ENCODE data around the gene TRMT1. TPM values are rescaled to one million over a fixed set of nuclear protein-coding genes. Genes with fewer than 3 reads are reported as not detected.

TRMT1 gene
- total and polyA plus RNA-seq, 2 donors (not counting 1 experiment from before 2014, with no cell fraction given), result 12.2 to 20.3 TPM

DNA sequence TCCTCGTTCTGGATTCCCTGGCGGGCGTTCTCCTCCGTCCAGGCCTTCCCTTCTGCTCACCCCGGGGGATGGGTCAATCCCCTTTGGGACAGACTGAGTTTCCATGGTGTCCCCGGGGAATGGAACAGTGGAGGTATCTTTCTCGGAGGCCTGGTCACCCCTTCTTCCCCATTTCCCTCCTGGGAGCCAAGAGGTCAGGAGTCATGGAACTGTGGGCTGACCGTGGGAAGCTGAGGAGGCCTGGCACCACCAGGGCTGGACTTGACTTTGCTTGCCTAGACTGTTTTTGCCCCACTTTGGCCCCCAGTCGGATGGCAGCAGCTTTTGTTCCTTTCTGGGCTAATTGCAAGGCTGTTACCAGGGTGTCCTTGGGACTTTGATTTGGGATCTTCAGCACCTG is 3.5 kb upstream of the TRMT1 start:
- TF ChIP-seq EZH2 (IDR thresholded peaks at IDR 0.05; ENCODE audit: low read length, missing control alignments), result no peak
- TF ChIP-seq, protein P1, sequence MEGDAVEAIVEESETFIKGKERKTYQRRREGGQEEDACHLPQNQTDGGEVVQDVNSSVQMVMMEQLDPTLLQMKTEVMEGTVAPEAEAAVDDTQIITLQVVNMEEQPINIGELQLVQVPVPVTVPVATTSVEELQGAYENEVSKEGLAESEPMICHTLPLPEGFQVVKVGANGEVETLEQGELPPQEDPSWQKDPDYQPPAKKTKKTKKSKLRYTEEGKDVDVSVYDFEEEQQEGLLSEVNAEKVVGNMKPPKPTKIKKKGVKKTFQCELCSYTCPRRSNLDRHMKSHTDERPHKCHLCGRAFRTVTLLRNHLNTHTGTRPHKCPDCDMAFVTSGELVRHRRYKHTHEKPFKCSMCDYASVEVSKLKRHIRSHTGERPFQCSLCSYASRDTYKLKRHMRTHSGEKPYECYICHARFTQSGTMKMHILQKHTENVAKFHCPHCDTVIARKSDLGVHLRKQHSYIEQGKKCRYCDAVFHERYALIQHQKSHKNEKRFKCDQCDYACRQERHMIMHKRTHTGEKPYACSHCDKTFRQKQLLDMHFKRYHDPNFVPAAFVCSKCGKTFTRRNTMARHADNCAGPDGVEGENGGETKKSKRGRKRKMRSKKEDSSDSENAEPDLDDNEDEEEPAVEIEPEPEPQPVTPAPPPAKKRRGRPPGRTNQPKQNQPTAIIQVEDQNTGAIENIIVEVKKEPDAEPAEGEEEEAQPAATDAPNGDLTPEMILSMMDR (conservative IDR thresholded peaks at IDR 0.05 in 1 of 2, IDR thresholded peaks at IDR 0.05 in 1 of 2; ENCODE audit: low read depth in 1 of 2, low read length in 2 of 2), result no peak
- H3K9me3 ChIP-seq (ENCODE audit: control insufficient read depth, insufficient read depth, low read depth, low read length), result no peaks in the 10 kb centered on the region
- H4K20me1 ChIP-seq (ENCODE audit: control insufficient read depth, extremely low read depth, insufficient read depth, low read length), result peaks cover 1% of the 10 kb centered on the region
- peaks cover 76% of the 10 kb centered on the region for H3K79me2 ChIP-seq (ENCODE audit: control insufficient read depth, insufficient read depth, low read length)
- H2AFZ ChIP-seq (ENCODE audit: low read length), result no peak overlapping the region
- H3K27me3 ChIP-seq (ENCODE audit: control insufficient read depth, insufficient read depth, low read length), result no peaks in the 10 kb centered on the region
- no peak for DNase-seq (ENCODE audit: low read depth in 2 of 2)
- peak overlapping the region; percentile 57 for H3K27ac ChIP-seq (ENCODE audit: insufficient read depth, low read length)
- H3K4me2 ChIP-seq (ENCODE audit: extremely low read depth, insufficient read depth, low read length), result no peak overlapping the region
- H3K4me1 ChIP-seq (ENCODE audit: control insufficient read depth, extremely low read depth, insufficient read depth, low read length), result peaks cover 16% of the 10 kb centered on the region
- H3K36me3 ChIP-seq (ENCODE audit: control insufficient read depth, insufficient read depth, low read length), result peaks cover 4% of the 10 kb centered on the region
- no peak overlapping the region for H3K9ac ChIP-seq (ENCODE audit: insufficient read depth, low read length)
- H3K4me3 ChIP-seq (replicated peaks in 1 of 4; ENCODE audit: control extremely low read depth in 1 of 4, insufficient read depth in 1 of 4, low read depth in 3 of 4, low read length in 4 of 4), result peak overlapping the region in 3 of 4 experiments; percentile 12 to 91 (median 19)

DNA sequence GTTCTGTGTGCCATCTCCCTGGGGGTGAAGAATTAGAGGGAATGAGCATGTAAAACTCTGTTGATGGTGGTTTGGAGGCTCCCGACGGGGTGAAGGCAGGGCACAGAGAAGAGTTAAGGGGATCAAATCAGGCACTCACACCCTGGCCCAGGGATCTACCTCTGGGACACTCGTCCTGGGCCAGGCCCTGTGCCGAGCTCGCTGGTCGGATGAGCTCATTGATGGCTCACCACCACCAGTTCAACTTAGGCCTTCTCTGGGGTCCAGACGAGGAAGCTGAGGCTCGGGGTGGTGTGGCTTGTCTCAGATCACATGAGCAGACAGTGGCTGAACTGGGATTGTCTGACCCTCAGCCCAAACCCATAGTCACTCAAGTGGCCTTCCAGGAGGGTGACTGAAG is 3.1 kb upstream of the TRMT1 start:
- peak overlapping the region; percentile 57 for H3K27ac ChIP-seq (ENCODE audit: insufficient read depth, low read length)
- H2AFZ ChIP-seq (ENCODE audit: low read length), result no peak overlapping the region
- peaks cover 16% of the 10 kb centered on the region for H3K4me1 ChIP-seq (ENCODE audit: control insufficient read depth, extremely low read depth, insufficient read depth, low read length)
- H4K20me1 ChIP-seq (ENCODE audit: control insufficient read depth, extremely low read depth, insufficient read depth, low read length), result peaks cover 1% of the 10 kb centered on the region
- H3K27me3 ChIP-seq (ENCODE audit: control insufficient read depth, insufficient read depth, low read length), result no peaks in the 10 kb centered on the region
- H3K4me2 ChIP-seq (ENCODE audit: extremely low read depth, insufficient read depth, low read length), result peak overlapping the region; percentile 90
- peaks cover 4% of the 10 kb centered on the region for H3K36me3 ChIP-seq (ENCODE audit: control insufficient read depth, insufficient read depth, low read length)
- H3K79me2 ChIP-seq (ENCODE audit: control insufficient read depth, insufficient read depth, low read length), result peaks cover 73% of the 10 kb centered on the region
- TF ChIP-seq EZH2 (IDR thresholded peaks at IDR 0.05; ENCODE audit: low read length, missing control alignments), result no peak
- TF ChIP-seq, protein P1 (conservative IDR thresholded peaks at IDR 0.05 in 1 of 2, IDR thresholded peaks at IDR 0.05 in 1 of 2; ENCODE audit: low read depth in 1 of 2, low read length in 2 of 2), result no peak
- H3K9me3 ChIP-seq (ENCODE audit: control insufficient read depth, insufficient read depth, low read depth, low read length), result no peaks in the 10 kb centered on the region
- peak in 1 of 2 donors; percentile 32 for DNase-seq (ENCODE audit: low read depth in 2 of 2)
- H3K9ac ChIP-seq (ENCODE audit: insufficient read depth, low read length), result no peak overlapping the region
- H3K4me3 ChIP-seq (replicated peaks in 1 of 4; ENCODE audit: control extremely low read depth in 1 of 4, insufficient read depth in 1 of 4, low read depth in 3 of 4, low read length in 4 of 4), result peak overlapping the region; percentile 19 to 91 (median 74)

DNA sequence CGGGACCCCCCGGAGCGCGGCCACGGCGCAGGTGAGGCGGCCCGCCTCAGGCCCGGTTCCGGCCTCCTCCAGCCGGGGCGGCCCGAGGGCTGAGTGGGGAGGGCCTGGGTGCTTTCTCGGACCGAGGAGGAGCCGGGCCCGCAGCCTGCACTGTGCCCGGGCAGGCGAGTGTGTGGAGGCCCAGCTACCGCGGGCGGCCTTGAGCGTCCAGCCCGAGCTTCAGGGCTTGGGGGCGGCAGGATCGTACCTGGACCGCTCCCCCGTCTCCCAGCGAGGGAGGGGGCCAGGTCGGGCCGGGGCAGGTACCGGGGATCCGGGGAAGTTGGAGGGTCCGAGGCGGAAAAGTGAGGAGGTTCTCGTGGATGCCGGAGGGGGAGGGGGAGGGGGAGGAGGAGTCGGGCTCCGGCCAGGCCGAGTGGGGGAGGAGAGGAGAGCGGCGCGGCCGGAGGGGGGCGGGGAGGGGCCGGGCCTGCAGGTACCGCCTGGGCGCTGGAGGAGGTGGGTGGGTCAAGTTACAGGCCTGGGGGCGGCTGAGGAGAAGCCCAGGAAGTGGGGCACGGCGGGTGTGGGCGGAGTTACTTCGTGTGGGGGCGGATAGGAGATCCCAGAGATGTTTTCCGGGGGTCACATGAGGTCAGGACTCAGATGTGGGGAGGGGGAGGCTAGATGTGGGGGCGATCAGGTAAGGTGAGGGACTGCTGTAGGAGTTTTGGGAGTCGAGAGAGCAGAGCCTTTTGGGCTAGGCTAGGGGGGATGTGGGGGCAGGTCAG is 2.1 kb upstream of the TRMT1 start:
- Histone ChIP-seq H3K79me2 (ENCODE audit: control insufficient read depth, insufficient read depth, low read length) (peaks cover 65% of the 10 kb centered on the region), H2AFZ (ENCODE audit: low read length) (no peak overlapping the region), H3K36me3 (ENCODE audit: control insufficient read depth, insufficient read depth, low read length) (peaks cover 4% of the 10 kb centered on the region), H3K9ac (ENCODE audit: insufficient read depth, low read length) (peak overlapping the region; percentile 86), H3K4me2 (ENCODE audit: extremely low read depth, insufficient read depth, low read length) (peak overlapping the region; percentile 90), H3K27me3 (ENCODE audit: control insufficient read depth, insufficient read depth, low read length) (no peaks in the 10 kb centered on the region), H3K9me3 (ENCODE audit: control insufficient read depth, insufficient read depth, low read depth, low read length) (no peaks in the 10 kb centered on the region), H3K4me3 (replicated peaks in 1 of 4; ENCODE audit: control extremely low read depth in 1 of 4, insufficient read depth in 1 of 4, low read depth in 3 of 4, low read length in 4 of 4) (peak overlapping the region; percentile 58 to 91 (median 86)), H4K20me1 (ENCODE audit: control insufficient read depth, extremely low read depth, insufficient read depth, low read length) (peaks cover 1% of the 10 kb centered on the region), H3K27ac (ENCODE audit: insufficient read depth, low read length) (peak overlapping the region; percentile 74), H3K4me1 (ENCODE audit: control insufficient read depth, extremely low read depth, insufficient read depth, low read length) (peaks cover 16% of the 10 kb centered on the region)
- TF ChIP-seq, protein P1 (conservative IDR thresholded peaks at IDR 0.05 in 1 of 2, IDR thresholded peaks at IDR 0.05 in 1 of 2; ENCODE audit: low read depth in 1 of 2, low read length in 2 of 2), result no peak
- TF ChIP-seq EZH2 (IDR thresholded peaks at IDR 0.05; ENCODE audit: low read length, missing control alignments), result no peak
- peak in 1 of 2 donors; percentile 57 for DNase-seq (ENCODE audit: low read depth in 2 of 2)

All from fibroblast of lung (primary cell).